OCI-LY1 (cell line): ENCODE measurements around the gene NRROS.
"Not testable (repeated sequence)": the region's sequence is repeated elsewhere in the genome, so short reads cannot be mapped to it uniquely, and the experiment has no call there.

Experiments
- H2AFZ ChIP-seq: fragments of 200-600 bp; sonication (generic), shearing (Covaris generic); 2 replicates; pipeline ENCODE4 v1.6.0; 2014; ENCODE audit warnings: antibody characterized with exemption, mild to moderate bottlenecking, low read length
- H3F3A ChIP-seq: fragments of 200-600 bp; sonication (generic), shearing (Covaris generic); 2 replicates; pipeline ENCODE4 v1.6.0; 2014; ENCODE audit warnings: mild to moderate bottlenecking, antibody characterized with exemption, low read length, moderate library complexity; ENCODE audit not compliant: insufficient read depth
- H3K27ac ChIP-seq: fragments of 200-600 bp; sonication (generic); 2 replicates; pipeline ENCODE4 v1.5.1; 2014; ENCODE audit warnings: low read length, mixed run types, mild to moderate bottlenecking, low read depth; ENCODE audit not compliant: poor library complexity, severe bottlenecking
- H3K27me3 ChIP-seq: fragments of 200-600 bp; sonication (generic); 2 replicates; pipeline ENCODE4 v1.6.0; 2014; ENCODE audit warnings: antibody characterized with exemption, mild to moderate bottlenecking, low read length, moderate library complexity; ENCODE audit not compliant: insufficient read depth
- H3K36me3 ChIP-seq: fragments of 200-600 bp; sonication (generic); 2 replicates; pipeline ENCODE4 v1.6.1; 2014; ENCODE audit warnings: mild to moderate bottlenecking, antibody characterized with exemption, low read length, moderate library complexity, mixed read lengths; ENCODE audit not compliant: insufficient read depth
- H3K4me1 ChIP-seq: fragments of 200-600 bp; sonication (generic); 2 replicates; pipeline ENCODE4 v1.5.1; 2014; ENCODE audit warnings: mild to moderate bottlenecking, low read length, moderate library complexity; ENCODE audit not compliant: insufficient read depth, severe bottlenecking
- H3K4me2 ChIP-seq: fragments of 200-600 bp; sonication (generic), shearing (Covaris generic); 2 replicates; pipeline ENCODE4 v1.6.1; 2014; ENCODE audit warnings: low read length
- H3K4me3 ChIP-seq: fragments of 200-600 bp; sonication (generic); 2 replicates; pipeline ENCODE4 v1.5.1; 2014; ENCODE audit warnings: low read length, low read depth, mild to moderate bottlenecking, mixed read lengths; ENCODE audit not compliant: poor library complexity, severe bottlenecking
- H3K79me2 ChIP-seq: fragments of 200-600 bp; shearing (Covaris generic); 2 replicates; pipeline ENCODE4 v1.6.1; 2016; ENCODE audit warnings: mixed run types, low read length, mixed read lengths; ENCODE audit not compliant: insufficient read depth
- H3K9ac ChIP-seq: fragments of 200-600 bp; sonication (generic), shearing (Covaris generic); 2 replicates; pipeline ENCODE4 v1.6.1; 2014; ENCODE audit warnings: mild to moderate bottlenecking, low read length, mixed read lengths
- H3K9me2 ChIP-seq: fragments of 200-600 bp; sonication (generic), shearing (Covaris generic); 2 replicates; pipeline ENCODE4 v1.6.1; 2014; ENCODE audit warnings: low read depth, mild to moderate bottlenecking, low read length, mixed read lengths
- H3K9me3 ChIP-seq: fragments of 200-600 bp; shearing (Covaris generic); 2 replicates; pipeline ENCODE4 v1.6.1; 2014; ENCODE audit warnings: low read length, mixed read lengths
- H4K20me1 ChIP-seq: fragments of 200-600 bp; sonication (generic), shearing (Covaris generic); 2 replicates; pipeline ENCODE4 v1.6.0; 2016; ENCODE audit warnings: mild to moderate bottlenecking, low read length; ENCODE audit not compliant: insufficient read depth
- EZH2 ChIP-seq: fragments of 200-600 bp; sonication (generic), shearing (Covaris generic); IDR thresholded peaks from 2 replicates; pipeline ENCODE4 v1.8.0; 2017; ENCODE audit warnings: borderline replicate concordance, mixed run types, mild to moderate bottlenecking, antibody characterized with exemption, low read length, moderate library complexity, mixed read lengths
- TF ChIP-seq, protein P1 (sequence below): fragments of 200-600 bp; sonication (generic), shearing (Covaris generic); IDR thresholded peaks from 2 replicates; pipeline ENCODE4 v1.5.1; 2017; ENCODE audit warnings: mild to moderate bottlenecking, antibody characterized with exemption, low read length, moderate library complexity, mixed read lengths

The NRROS gene

DNA sequence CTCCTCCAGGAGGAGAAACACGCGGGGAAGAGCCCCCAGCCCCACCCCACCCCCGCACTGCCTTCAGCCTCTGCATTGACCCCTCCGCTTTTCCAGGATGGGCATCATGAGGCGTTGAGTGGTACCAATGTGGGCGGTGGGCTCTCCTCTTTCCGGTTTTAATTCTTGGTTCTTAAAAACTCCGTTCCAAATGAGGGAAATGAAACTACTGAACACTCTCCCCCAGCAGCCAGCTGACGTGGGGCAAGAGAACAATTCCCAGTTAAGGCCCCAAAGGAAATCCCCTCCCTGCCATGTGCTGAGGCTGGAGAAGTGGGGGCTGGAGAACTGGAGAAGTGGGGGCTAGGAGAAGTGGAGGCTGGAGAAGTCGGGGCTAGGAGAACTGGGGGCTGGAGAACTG, 5.3 kb upstream of the NRROS start:
- H3K4me3 ChIP-seq: no peak overlapping the region
- no peaks in the 10 kb centered on the region for H3K79me2 ChIP-seq
- no peak overlapping the region for H3K9ac ChIP-seq
- H3K27ac ChIP-seq: no peak overlapping the region
- no peak overlapping the region for H2AFZ ChIP-seq
- no peak overlapping the region for H3K4me2 ChIP-seq
- no peaks in the 10 kb centered on the region for H4K20me1 ChIP-seq
- H3F3A ChIP-seq: no peaks in the 10 kb centered on the region
- TF ChIP-seq, protein P1, sequence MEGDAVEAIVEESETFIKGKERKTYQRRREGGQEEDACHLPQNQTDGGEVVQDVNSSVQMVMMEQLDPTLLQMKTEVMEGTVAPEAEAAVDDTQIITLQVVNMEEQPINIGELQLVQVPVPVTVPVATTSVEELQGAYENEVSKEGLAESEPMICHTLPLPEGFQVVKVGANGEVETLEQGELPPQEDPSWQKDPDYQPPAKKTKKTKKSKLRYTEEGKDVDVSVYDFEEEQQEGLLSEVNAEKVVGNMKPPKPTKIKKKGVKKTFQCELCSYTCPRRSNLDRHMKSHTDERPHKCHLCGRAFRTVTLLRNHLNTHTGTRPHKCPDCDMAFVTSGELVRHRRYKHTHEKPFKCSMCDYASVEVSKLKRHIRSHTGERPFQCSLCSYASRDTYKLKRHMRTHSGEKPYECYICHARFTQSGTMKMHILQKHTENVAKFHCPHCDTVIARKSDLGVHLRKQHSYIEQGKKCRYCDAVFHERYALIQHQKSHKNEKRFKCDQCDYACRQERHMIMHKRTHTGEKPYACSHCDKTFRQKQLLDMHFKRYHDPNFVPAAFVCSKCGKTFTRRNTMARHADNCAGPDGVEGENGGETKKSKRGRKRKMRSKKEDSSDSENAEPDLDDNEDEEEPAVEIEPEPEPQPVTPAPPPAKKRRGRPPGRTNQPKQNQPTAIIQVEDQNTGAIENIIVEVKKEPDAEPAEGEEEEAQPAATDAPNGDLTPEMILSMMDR: no peak
- TF ChIP-seq EZH2: no peak
- H3K36me3 ChIP-seq: no peaks in the 10 kb centered on the region
- peaks cover 20% of the 10 kb centered on the region for H3K4me1 ChIP-seq
- no peaks in the 10 kb centered on the region for H3K9me3 ChIP-seq
- no peaks in the 10 kb centered on the region for H3K9me2 ChIP-seq
- H3K27me3 ChIP-seq: no peaks in the 10 kb centered on the region; the same call in 1 of the 2 replicates

DNA sequence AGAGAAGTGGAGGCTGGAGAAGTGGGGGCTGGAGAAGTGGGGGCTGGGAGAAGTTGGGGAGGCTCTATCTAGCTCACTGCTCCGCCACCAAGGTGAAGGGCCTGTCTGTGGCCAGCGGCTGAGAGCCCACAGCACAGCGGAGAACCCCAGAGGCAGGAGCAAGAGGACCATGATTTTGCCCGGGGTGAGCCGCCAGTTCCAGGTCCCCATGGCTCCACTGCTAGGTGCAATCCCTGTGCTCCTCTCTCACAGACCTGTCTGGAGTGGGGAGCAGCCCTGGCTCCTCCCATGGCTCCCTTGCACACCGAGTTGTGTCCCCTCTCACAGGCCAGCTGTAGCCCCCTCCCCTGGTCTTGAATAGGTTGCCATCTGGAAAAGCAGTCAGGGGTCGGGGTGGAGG, 4.7 kb upstream of the NRROS start:
- H3K27ac ChIP-seq: no peak overlapping the region
- H3K4me3 ChIP-seq: no peak overlapping the region
- no peaks in the 10 kb centered on the region for H3K9me2 ChIP-seq
- no peaks in the 10 kb centered on the region for H3K9me3 ChIP-seq
- H2AFZ ChIP-seq: no peak overlapping the region
- no peak overlapping the region for H3K4me2 ChIP-seq
- H3K9ac ChIP-seq: no peak overlapping the region
- no peaks in the 10 kb centered on the region for H3F3A ChIP-seq
- H3K4me1 ChIP-seq: peaks cover 25% of the 10 kb centered on the region
- peaks cover 2% of the 10 kb centered on the region; the same call in 1 of the 2 replicates for H3K27me3 ChIP-seq
- no peaks in the 10 kb centered on the region for H4K20me1 ChIP-seq
- no peak for TF ChIP-seq EZH2
- TF ChIP-seq, protein P1: no peak
- H3K79me2 ChIP-seq: no peaks in the 10 kb centered on the region
- no peaks in the 10 kb centered on the region for H3K36me3 ChIP-seq

DNA sequence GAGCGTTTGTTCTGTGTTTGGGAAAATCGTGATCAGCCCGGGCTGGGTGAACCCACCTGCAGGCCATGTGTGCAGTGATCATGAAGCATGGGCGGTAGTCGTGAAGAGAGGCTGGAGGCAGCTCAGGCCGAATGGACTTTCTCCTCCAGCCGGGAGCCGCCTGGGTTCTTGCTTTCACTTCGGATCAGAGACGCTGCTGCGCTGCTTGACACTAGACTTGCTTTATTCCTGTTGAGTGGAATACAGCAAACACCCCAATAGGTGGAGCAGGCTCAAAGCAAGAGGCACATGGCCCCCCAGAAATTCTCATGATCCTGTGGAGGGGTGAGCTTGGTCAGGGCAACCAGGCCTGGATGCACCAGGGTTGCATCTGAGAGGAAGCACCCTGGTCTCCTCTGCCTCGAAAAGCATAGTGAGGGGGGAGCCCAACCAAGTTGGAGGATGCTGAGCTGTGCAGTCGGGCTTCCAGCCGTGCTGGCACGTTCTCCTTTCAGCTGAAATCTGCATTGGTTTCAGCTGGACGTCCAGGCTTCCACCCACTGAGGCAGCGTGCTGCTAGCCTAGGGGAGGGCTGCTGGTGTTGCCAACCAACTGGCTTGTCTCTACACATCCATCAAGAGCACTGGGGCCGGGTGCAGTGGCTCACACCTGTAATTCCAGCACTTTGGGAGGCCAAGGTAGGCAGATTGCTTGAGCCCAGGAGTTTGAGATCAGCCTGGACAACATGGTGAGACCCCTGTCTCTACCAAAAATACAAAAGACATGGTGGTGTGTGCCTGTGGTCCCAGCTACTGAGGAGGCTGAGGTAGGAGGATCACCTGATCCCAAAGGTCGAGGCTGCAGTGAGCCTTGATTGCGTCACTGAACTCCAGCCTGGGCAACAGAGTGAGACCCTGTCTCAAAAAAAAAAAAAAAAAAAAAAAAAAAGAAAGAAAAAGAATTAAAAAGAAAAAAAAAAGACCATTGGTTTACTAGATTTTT, 2.8 kb upstream of the NRROS start:
- Histone ChIP-seq H3K9me2 (no peaks in the 10 kb centered on the region), H3K4me1 (peaks cover 24% of the 10 kb centered on the region), H4K20me1 (no peaks in the 10 kb centered on the region), H3K36me3 (no peaks in the 10 kb centered on the region), H2AFZ (no peak overlapping the region), H3K9ac (no peak overlapping the region), H3K4me3 (no peak overlapping the region), H3K27me3 (peaks cover 14% of the 10 kb centered on the region; the same call in 1 of the 2 replicates), H3K27ac (no peak overlapping the region), H3K9me3 (no peaks in the 10 kb centered on the region), H3F3A (no peaks in the 10 kb centered on the region), H3K79me2 (no peaks in the 10 kb centered on the region), H3K4me2 (no peak overlapping the region)
- TF ChIP-seq, protein P1: no peak
- TF ChIP-seq EZH2: no peak

DNA sequence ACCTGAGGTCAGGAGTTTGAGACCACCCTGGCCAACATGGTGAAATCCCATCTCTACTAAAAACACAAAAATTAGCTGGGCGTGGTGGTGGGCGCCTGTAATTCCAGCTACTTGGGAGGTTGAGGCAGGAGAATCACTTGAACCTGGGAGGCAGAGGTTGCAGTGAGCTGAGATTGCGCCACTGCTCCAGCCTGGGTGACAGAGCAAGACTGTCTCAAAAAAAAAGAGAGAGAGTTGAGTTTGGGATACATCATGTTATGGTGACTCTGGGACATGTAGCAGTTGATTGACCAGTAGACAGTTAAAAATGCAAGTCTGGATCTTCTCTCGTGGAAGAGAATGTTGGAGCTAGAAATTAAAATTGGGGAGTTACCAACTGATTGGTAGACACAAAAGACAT, 1.6 kb upstream of the NRROS start:
- H3K9ac ChIP-seq, H3K4me3 ChIP-seq, H3K4me2 ChIP-seq, H3K9me3 ChIP-seq, H3K79me2 ChIP-seq, H4K20me1 ChIP-seq, H3K36me3 ChIP-seq, H2AFZ ChIP-seq, H3F3A ChIP-seq, H3K27ac ChIP-seq, H3K9me2 ChIP-seq: not testable (repeated sequence)
- H3K27me3 ChIP-seq: peaks cover 18% of the 10 kb centered on the region; the same call in 1 of the 2 replicates
- peaks cover 19% of the 10 kb centered on the region for H3K4me1 ChIP-seq
